ENCODE measurements around the gene CRYGA.
"Not testable (repeated sequence)": the region's sequence is repeated elsewhere in the genome, so short reads cannot be mapped to it uniquely, and the experiment has no call there.

Gene CRYGA

GRCh38 chr2:208122248-208122647 is 41.1 kb downstream of the CRYGA start:
- no peak for DNase-seq

GRCh38 chr2:208118918-208119317 is 44.5 kb downstream of the CRYGA start:
- DNase-seq: no peak

GRCh38 chr2:208117390-208117789 is 46.0 kb downstream of the CRYGA start:
- not testable (repeated sequence) for DNase-seq

GRCh38 chr2:208112969-208113368 is 50.4 kb downstream of the CRYGA start:
- no peak for DNase-seq

GRCh38 chr2:208112273-208112745 is 51.1 kb downstream of the CRYGA start:
- not testable (repeated sequence) for DNase-seq
